Astrocyte (in vitro differentiated cells and primary cell): ENCODE measurements around the gene POLDIP3. TPM values are rescaled to one million over a fixed set of nuclear protein-coding genes. Genes with fewer than 3 reads are reported as not detected.
"Not testable (repeated sequence)": the region's sequence is repeated elsewhere in the genome, so short reads cannot be mapped to it uniquely, and the experiment has no call there.

ENCODE experiments used
- DNase-seq: peaks from one replicate; pipeline ENCODE4 v3.0.0-alpha.2; 2010; ENCODE audit warnings: low read depth
- FAIRE-seq: peaks from 2 replicates; lab custom pipeline; 2011; peaks lifted over from hg19 to GRCh38; lab: Jason Lieb, UNC
- H2AFZ ChIP-seq: 2 replicates; pipeline ENCODE4 v1.6.0; 2012; ENCODE audit warnings: low read depth, low read length, inconsistent platforms
- H3K27ac ChIP-seq: 2 replicates; pipeline ENCODE4 v1.5.1; 2011; ENCODE audit warnings: low read depth, low read length, inconsistent platforms
- H3K27me3 ChIP-seq: 2 replicates; pipeline ENCODE4 v1.6.0; 2011; ENCODE audit warnings: low read length, inconsistent platforms; ENCODE audit not compliant: insufficient read depth
- H3K36me3 ChIP-seq: 2 replicates; pipeline ENCODE4 v1.5.1; 2011; ENCODE audit warnings: low read length, inconsistent platforms; ENCODE audit not compliant: insufficient read depth
- H3K4me1 ChIP-seq: 2 replicates; pipeline ENCODE4 v1.5.1; 2011; ENCODE audit warnings: low read length, inconsistent platforms; ENCODE audit not compliant: insufficient read depth
- H3K4me2 ChIP-seq: 2 replicates; pipeline ENCODE4 v1.6.0; 2012; ENCODE audit warnings: low read length, inconsistent platforms
- H3K4me3 ChIP-seq: 2 replicates; pipeline ENCODE4 v1.5.1; 2011; ENCODE audit warnings: low read depth, mild to moderate bottlenecking, low read length, inconsistent platforms; ENCODE audit not compliant: insufficient read depth
- H3K79me2 ChIP-seq: 2 replicates; pipeline ENCODE4 v1.6.0; 2012; ENCODE audit warnings: mild to moderate bottlenecking, low read length, inconsistent platforms; ENCODE audit not compliant: insufficient read depth
- H3K9ac ChIP-seq: 2 replicates; pipeline ENCODE4 v1.6.0; 2012; ENCODE audit warnings: mild to moderate bottlenecking, low read length, inconsistent platforms
- H3K9me3 ChIP-seq: 2 replicates; pipeline ENCODE4 v1.5.1; 2012; ENCODE audit warnings: low read depth, mild to moderate bottlenecking, low read length, inconsistent platforms; ENCODE audit not compliant: insufficient read depth
- H4K20me1 ChIP-seq: 2 replicates; pipeline ENCODE4 v1.6.0; 2012; ENCODE audit warnings: low read length, inconsistent platforms; ENCODE audit not compliant: insufficient read depth
- H3K27ac Mint-ChIP-seq: one replicate; pipeline ENCODE4 v1.8.0; 2021; ENCODE audit warnings: mild to moderate bottlenecking, mixed read lengths; ENCODE audit not compliant: unreplicated experiment
- H3K27me3 Mint-ChIP-seq: one replicate; pipeline ENCODE4 v1.8.0; 2021; ENCODE audit warnings: low read depth, mixed read lengths; ENCODE audit not compliant: unreplicated experiment
- H3K36me3 Mint-ChIP-seq: one replicate; pipeline ENCODE4 v1.8.0; 2021; ENCODE audit warnings: low read depth, mixed read lengths; ENCODE audit not compliant: unreplicated experiment
- H3K4me1 Mint-ChIP-seq: one replicate; pipeline ENCODE4 v1.8.0; 2021; ENCODE audit warnings: low read depth, mixed read lengths; ENCODE audit not compliant: unreplicated experiment
- H3K4me3 Mint-ChIP-seq: one replicate; pipeline ENCODE4 v1.8.0; 2021; ENCODE audit warnings: mild to moderate bottlenecking, moderate library complexity, mixed read lengths; ENCODE audit not compliant: unreplicated experiment
- H3K9me3 Mint-ChIP-seq: one replicate; pipeline ENCODE4 v1.8.0; 2021; ENCODE audit warnings: mild to moderate bottlenecking, mixed read lengths; ENCODE audit not compliant: unreplicated experiment
- CTCF ChIP-seq: IDR thresholded peaks from 2 replicates; pipeline ENCODE4 v1.5.1; 2011; ENCODE audit warnings: low read depth, mild to moderate bottlenecking, inconsistent platforms, low read length, moderate library complexity; ENCODE audit not compliant: insufficient read depth
- EZH2 ChIP-seq: IDR thresholded peaks from 2 replicates; pipeline ENCODE4 v1.6.1; 2012; ENCODE audit warnings: mild to moderate bottlenecking, low read length, inconsistent platforms; ENCODE audit not compliant: insufficient read depth
- total RNA-seq: library from RNA; stranded (reverse); gene quantifications from 2 replicates; pipeline ENCODE4 v1.2.1, GENCODE V29; 2021

Gene POLDIP3
- total RNA-seq, 1 donor from 2014 or later: 57.1 TPM

- Histone ChIP-seq H3K4me2 (no peak overlapping the region), H3K36me3 (no peaks in the 10 kb centered on the region), H3K4me1 (peaks cover 5% of the 10 kb centered on the region), H3K79me2 (peaks cover 27% of the 10 kb centered on the region), H3K27me3 (no peaks in the 10 kb centered on the region), H3K9me3 (no peaks in the 10 kb centered on the region), H4K20me1 (peaks cover 10% of the 10 kb centered on the region), H3K4me3 (no peak overlapping the region), H2AFZ (no peak overlapping the region), H3K27ac (no peak overlapping the region), H3K9ac (no peak overlapping the region)
- no peak for TF ChIP-seq EZH2
- no peak for TF ChIP-seq CTCF
- Mint-ChIP-seq H3K9me3 (no peaks in the 10 kb centered on the region), H3K4me1 (peaks cover 2% of the 10 kb centered on the region), H3K4me3 (no peak overlapping the region), H3K27me3 (no peaks in the 10 kb centered on the region), H3K36me3 (peaks cover 3% of the 10 kb centered on the region), H3K27ac (no peak overlapping the region)
- DNase-seq: no peak
- FAIRE-seq: no peak
These were observed 37.0 kb downstream of the POLDIP3 start for GRCh38 chr22:42577623-42578240.

DNA sequence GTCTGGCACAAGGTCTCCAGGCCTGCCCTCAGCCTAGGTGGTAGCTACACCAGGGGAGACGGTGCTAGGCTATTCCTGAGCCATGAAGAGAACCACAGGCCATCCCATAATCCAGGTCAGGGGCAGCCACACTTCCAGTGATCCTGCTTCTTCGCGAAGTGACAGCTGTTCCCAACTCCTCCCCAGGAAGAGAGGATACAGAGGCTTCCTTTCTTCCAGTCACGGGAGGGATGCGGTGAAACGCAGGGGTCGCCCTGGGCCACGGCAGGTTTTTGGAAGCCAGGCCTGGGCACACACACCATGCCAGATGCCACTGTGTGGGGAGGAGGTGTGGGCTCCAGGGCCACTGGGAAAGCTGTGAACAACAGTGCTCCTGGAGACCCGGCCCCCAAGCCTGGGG lies 37.5 kb downstream of the POLDIP3 start:
- H2AFZ ChIP-seq, H3K36me3 Mint-ChIP-seq, H3K9me3 ChIP-seq, FAIRE-seq, H3K4me3 Mint-ChIP-seq, H3K4me2 ChIP-seq, H3K27ac Mint-ChIP-seq, H3K27ac ChIP-seq, H3K27me3 Mint-ChIP-seq, H3K4me3 ChIP-seq, H3K9ac ChIP-seq, H3K9me3 Mint-ChIP-seq, H3K36me3 ChIP-seq, H3K27me3 ChIP-seq, H3K4me1 ChIP-seq, H3K4me1 Mint-ChIP-seq, DNase-seq: not testable (repeated sequence)
- Histone ChIP-seq H3K79me2 (peaks cover 25% of the 10 kb centered on the region), H4K20me1 (peaks cover 10% of the 10 kb centered on the region)

DNA sequence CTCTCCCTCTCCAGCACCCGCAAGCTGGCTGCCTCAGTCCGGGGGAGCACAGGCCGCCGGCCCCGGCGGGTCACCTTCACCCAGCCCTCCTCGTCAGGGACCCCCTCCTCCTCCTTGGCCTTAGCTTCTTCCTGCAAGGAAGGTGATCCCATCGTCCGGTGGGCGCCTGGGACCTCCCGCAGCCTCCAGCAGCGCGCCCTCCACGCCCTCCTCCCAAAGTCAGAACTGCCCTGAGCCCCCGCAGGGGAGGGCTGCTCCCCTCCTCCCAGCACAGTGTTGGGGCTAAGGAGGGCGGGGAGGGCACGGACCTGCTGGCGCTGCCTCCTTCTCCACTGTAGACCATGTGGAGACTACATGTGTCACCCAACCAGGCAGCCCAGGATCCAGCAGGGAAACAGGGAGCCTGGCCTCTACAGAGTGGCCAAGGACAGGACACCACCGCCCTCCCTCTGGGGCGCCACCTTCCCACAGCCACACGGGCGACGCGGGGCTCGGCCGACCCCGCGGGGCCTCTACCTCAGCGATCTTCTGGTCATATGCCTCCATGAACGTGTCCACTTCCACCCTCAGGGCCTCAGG lies 38.6 kb downstream of the POLDIP3 start:
- H3K9me3 ChIP-seq, H3K4me3 Mint-ChIP-seq, H3K9me3 Mint-ChIP-seq, H2AFZ ChIP-seq, H3K27me3 ChIP-seq, H3K36me3 ChIP-seq, H3K36me3 Mint-ChIP-seq, H3K4me1 Mint-ChIP-seq, DNase-seq, H3K27ac ChIP-seq, H3K9ac ChIP-seq, H3K4me2 ChIP-seq, H3K27ac Mint-ChIP-seq, FAIRE-seq, H3K27me3 Mint-ChIP-seq, H3K4me3 ChIP-seq, H3K4me1 ChIP-seq: not testable (repeated sequence)
- peaks cover 16% of the 10 kb centered on the region for H3K79me2 ChIP-seq
- peaks cover 10% of the 10 kb centered on the region for H4K20me1 ChIP-seq

DNA sequence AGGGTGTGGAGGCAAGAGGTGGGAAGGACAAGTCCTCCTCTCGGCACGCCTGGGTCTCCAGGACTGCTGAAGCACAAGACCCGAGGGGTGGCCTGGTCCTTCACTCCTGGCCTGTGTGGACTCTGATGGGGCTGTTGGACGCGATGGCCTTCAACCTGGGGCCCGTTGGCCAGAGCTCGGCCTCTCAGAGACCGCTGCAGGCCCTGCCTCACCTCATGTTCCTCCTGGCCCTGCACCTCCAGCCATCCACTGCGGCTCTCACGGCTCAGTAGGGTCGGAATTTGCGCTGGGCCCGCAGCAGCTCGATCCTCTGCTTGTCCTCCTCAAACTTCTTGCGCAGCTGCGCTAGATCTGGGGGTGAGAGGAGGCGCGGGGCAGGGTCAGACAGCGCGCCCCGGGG lies 40.2 kb downstream of the POLDIP3 start:
- H3K9me3 Mint-ChIP-seq, H3K27ac Mint-ChIP-seq, H3K4me3 Mint-ChIP-seq, DNase-seq, H3K27me3 ChIP-seq, H3K27me3 Mint-ChIP-seq, H3K4me2 ChIP-seq, H3K79me2 ChIP-seq, H3K36me3 Mint-ChIP-seq, H3K9me3 ChIP-seq, H2AFZ ChIP-seq, H3K4me1 ChIP-seq, H3K4me1 Mint-ChIP-seq, H3K36me3 ChIP-seq, H3K27ac ChIP-seq, FAIRE-seq, H3K9ac ChIP-seq, H3K4me3 ChIP-seq: not testable (repeated sequence)
- peaks cover 10% of the 10 kb centered on the region for H4K20me1 ChIP-seq

- H3K4me1 Mint-ChIP-seq, H3K27me3 ChIP-seq, H3K36me3 Mint-ChIP-seq, H2AFZ ChIP-seq, H3K27ac ChIP-seq, H3K79me2 ChIP-seq, H3K4me2 ChIP-seq, H3K9me3 ChIP-seq, H3K27ac Mint-ChIP-seq, DNase-seq, H3K4me3 ChIP-seq, H3K4me1 ChIP-seq, H3K9me3 Mint-ChIP-seq, H3K4me3 Mint-ChIP-seq, FAIRE-seq, H3K27me3 Mint-ChIP-seq, H3K9ac ChIP-seq, H3K36me3 ChIP-seq: not testable (repeated sequence)
- H4K20me1 ChIP-seq: peaks cover 10% of the 10 kb centered on the region
These were observed 40.6 kb downstream of the POLDIP3 start for GRCh38 chr22:42574046-42574445.
